Esophagus squamous epithelium (tissue), 4 donors: Measurements from ENCODE around the gene UIMC1.

Experiments used
- CTCF ChIP-seq, 6 experiments: fragments of 450-650 bp in 4 of 6; fragments of 200-600 bp in 2 of 6; sonication (generic) in 2 of 6; IDR thresholded peaks; one replicate each; pipeline ENCODE4 v1.5.1; 2016 to 2019; ENCODE audit warnings: antibody characterized with exemption in 6 of 6, mild to moderate bottlenecking in 4 of 6, moderate library complexity in 4 of 6
- POLR2A ChIP-seq, 4 donors: fragments of 450-650 bp; IDR thresholded peaks; one replicate each; pipeline ENCODE4 v1.6.1; 2017; ENCODE audit warnings: antibody characterized with exemption in 4 of 4, mild to moderate bottlenecking in 4 of 4, moderate library complexity in 3 of 4

- TF ChIP-seq POLR2A (IDR thresholded peaks at IDR 0.05) (no peak), CTCF (IDR thresholded peaks at IDR 0.05) (no peak)
Observed at GRCh38 chr5:176863765-176864098, 142.8 kb downstream of the UIMC1 start.
